ENCODE data around the gene TMEFF2.

DNA sequence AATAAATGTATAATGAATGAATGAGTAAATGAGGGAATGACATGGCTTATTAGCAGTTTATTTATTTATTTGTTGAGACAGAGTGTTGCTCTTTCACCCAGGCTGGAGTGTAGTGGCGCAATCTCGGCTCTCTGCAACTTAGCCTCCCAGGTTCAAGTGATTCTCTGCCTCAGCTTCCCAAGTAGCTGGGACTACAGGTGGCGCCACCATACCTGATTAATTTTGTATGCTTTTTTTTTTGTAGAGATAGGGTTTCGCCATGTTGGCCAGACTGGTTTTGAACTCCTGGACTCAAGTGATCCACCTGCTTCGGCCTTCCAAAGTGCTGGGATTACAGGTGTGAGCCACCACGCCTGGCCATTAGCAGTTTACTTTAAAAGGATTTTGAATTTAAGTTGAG, 247.5 kb downstream of the TMEFF2 start:
- TF ChIP-seq, protein P1, sequence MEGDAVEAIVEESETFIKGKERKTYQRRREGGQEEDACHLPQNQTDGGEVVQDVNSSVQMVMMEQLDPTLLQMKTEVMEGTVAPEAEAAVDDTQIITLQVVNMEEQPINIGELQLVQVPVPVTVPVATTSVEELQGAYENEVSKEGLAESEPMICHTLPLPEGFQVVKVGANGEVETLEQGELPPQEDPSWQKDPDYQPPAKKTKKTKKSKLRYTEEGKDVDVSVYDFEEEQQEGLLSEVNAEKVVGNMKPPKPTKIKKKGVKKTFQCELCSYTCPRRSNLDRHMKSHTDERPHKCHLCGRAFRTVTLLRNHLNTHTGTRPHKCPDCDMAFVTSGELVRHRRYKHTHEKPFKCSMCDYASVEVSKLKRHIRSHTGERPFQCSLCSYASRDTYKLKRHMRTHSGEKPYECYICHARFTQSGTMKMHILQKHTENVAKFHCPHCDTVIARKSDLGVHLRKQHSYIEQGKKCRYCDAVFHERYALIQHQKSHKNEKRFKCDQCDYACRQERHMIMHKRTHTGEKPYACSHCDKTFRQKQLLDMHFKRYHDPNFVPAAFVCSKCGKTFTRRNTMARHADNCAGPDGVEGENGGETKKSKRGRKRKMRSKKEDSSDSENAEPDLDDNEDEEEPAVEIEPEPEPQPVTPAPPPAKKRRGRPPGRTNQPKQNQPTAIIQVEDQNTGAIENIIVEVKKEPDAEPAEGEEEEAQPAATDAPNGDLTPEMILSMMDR (IDR thresholded peaks at IDR 0.05; ENCODE audit: insufficient read depth, low read length, poor library complexity, severe bottlenecking) = no peak
- no peak for TF ChIP-seq EZH2phosphoT487 (conservative IDR thresholded peaks at IDR 0.05; ENCODE audit: low read length)

Data from SU-DHL-6 (cell line).